Suprapubic skin (tissue), 4 donors: Measurements from ENCODE around the gene AKAP13. TPM values are rescaled to one million over a fixed set of nuclear protein-coding genes. Genes with fewer than 3 reads are reported as not detected.
A peak's percentile ranks its signal among the peaks of the same experiment; 100 is the strongest.

Experiments used
- DNase-seq, 2 donors: peaks; one replicate each; pipeline ENCODE4 v3.0.0-alpha.2; 2019; ENCODE audit warnings: low spot score in 2 of 2
- H3K27ac ChIP-seq: fragments of 200-600 bp; sonication (generic); one replicate; pipeline ENCODE4 v1.5.1; 2019
- H3K27me3 ChIP-seq: fragments of 200-600 bp; sonication (generic); one replicate; pipeline ENCODE4 v1.5.1; 2019
- H3K36me3 ChIP-seq: fragments of 200-600 bp; sonication (generic); one replicate; pipeline ENCODE4 v1.5.1; 2019
- H3K4me1 ChIP-seq: fragments of 200-600 bp; sonication (generic); one replicate; pipeline ENCODE4 v1.5.1; 2019
- H3K4me3 ChIP-seq: fragments of 200-600 bp; sonication (generic); one replicate; pipeline ENCODE4 v1.5.1; 2019; ENCODE audit warnings: mild to moderate bottlenecking
- H3K9me3 ChIP-seq: fragments of 200-600 bp; sonication (generic); one replicate; pipeline ENCODE4 v1.5.1; 2019
- CTCF ChIP-seq, 2 donors: fragments of 200-600 bp in 1 of 2; fragments of 450-650 bp in 1 of 2; sonication (generic) in 1 of 2; IDR thresholded peaks; one replicate each; pipeline ENCODE4 v1.5.1; 2016 to 2019; ENCODE audit warnings: antibody characterized with exemption in 2 of 2, mild to moderate bottlenecking in 1 of 2, moderate library complexity in 1 of 2
- EP300 ChIP-seq: sonication (generic); formaldehyde crosslinking; IDR thresholded peaks from one replicate; pipeline ENCODE4 v1.6.1; 2017; ENCODE audit warnings: antibody characterized with exemption
- POLR2A ChIP-seq, 2 donors: fragments of 450-650 bp; IDR thresholded peaks; one replicate each; pipeline ENCODE4 v1.6.1; 2017; ENCODE audit warnings: antibody characterized with exemption in 2 of 2, mild to moderate bottlenecking in 2 of 2, moderate library complexity in 2 of 2
- POLR2AphosphoS5 ChIP-seq, 3 donors: sonication (generic); formaldehyde crosslinking; IDR thresholded peaks; one replicate each; pipeline ENCODE4 v1.6.1; 2017; ENCODE audit warnings: antibody characterized with exemption in 3 of 3
- WGBS: methylation state at CpG from one replicate; pipeline ENCODE4 v1.1.5; 2018; 5-methylcytosine and 5-hydroxymethylcytosine counted together
- total RNA-seq, 4 donors: library from RNA; depleted of rRNA; stranded (reverse); fragments of >200 nt; gene quantifications; one replicate each; pipeline ENCODE4 v1.1.0, GENCODE V29; 2016

Gene AKAP13
- total RNA-seq, 4 donors from 2014 or later: 124 to 249 (median 163) TPM

- no peaks in the 10 kb centered on the region for H3K27me3 ChIP-seq
- H3K9me3 ChIP-seq: no peaks in the 10 kb centered on the region
- TF ChIP-seq EP300 (no peak), POLR2A (IDR thresholded peaks at IDR 0.05) (peak in 1 of 2 donors; percentile 37)
- WGBS: 52% methylated on average over 15 of the region's 15 CpGs
- H3K27ac ChIP-seq: peak overlapping the region; percentile 82
- peaks cover 56% of the 10 kb centered on the region for H3K4me1 ChIP-seq
- H3K36me3 ChIP-seq: peaks cover 3% of the 10 kb centered on the region
- peak; percentile 85 to 89 for DNase-seq
- peak overlapping the region; percentile 33 for H3K4me3 ChIP-seq
Observed at GRCh38 chr15:85543741-85544155, 163.3 kb downstream of the AKAP13 start.

- Histone ChIP-seq H3K27ac (peak overlapping the region; percentile 82), H3K27me3 (no peaks in the 10 kb centered on the region), H3K4me3 (peak overlapping the region; percentile 33), H3K4me1 (peaks cover 50% of the 10 kb centered on the region), H3K36me3 (peaks cover 6% of the 10 kb centered on the region), H3K9me3 (no peaks in the 10 kb centered on the region)
- DNase-seq: no peak
- no peak for TF ChIP-seq CTCF (IDR thresholded peaks at IDR 0.05)
- TF ChIP-seq POLR2A (IDR thresholded peaks at IDR 0.05): no peak
- TF ChIP-seq POLR2AphosphoS5 (IDR thresholded peaks at IDR 0.05): peak in 2 of 3 donors; percentile 44 to 92
- TF ChIP-seq EP300: no peak
- WGBS: 67% methylated on average over 1 of the region's 1 CpG
Observed at GRCh38 chr15:85545185-85545584, 164.8 kb downstream of the AKAP13 start.

- DNase-seq: no peak
- peaks cover 47% of the 10 kb centered on the region for H3K4me1 ChIP-seq
- H3K9me3 ChIP-seq: no peaks in the 10 kb centered on the region
- H3K4me3 ChIP-seq: no peak overlapping the region
- WGBS: 85% methylated on average over 3 of the region's 3 CpGs
- peak overlapping the region; percentile 82 for H3K27ac ChIP-seq
- TF ChIP-seq POLR2AphosphoS5 (IDR thresholded peaks at IDR 0.05) (no peak), EP300 (no peak), CTCF (IDR thresholded peaks at IDR 0.05) (no peak), POLR2A (IDR thresholded peaks at IDR 0.05) (no peak)
- H3K36me3 ChIP-seq: peaks cover 6% of the 10 kb centered on the region
- H3K27me3 ChIP-seq: no peaks in the 10 kb centered on the region
Observed at GRCh38 chr15:85545752-85546151, 165.3 kb downstream of the AKAP13 start.

GRCh38 chr15:85547386-85547785 is 167.0 kb downstream of the AKAP13 start:
- 91% methylated on average over 1 of the region's 1 CpG for WGBS
- DNase-seq: no peak
- Histone ChIP-seq H3K9me3 (no peaks in the 10 kb centered on the region), H3K4me1 (peaks cover 33% of the 10 kb centered on the region), H3K27ac (no peak overlapping the region), H3K27me3 (no peaks in the 10 kb centered on the region), H3K36me3 (peaks cover 6% of the 10 kb centered on the region), H3K4me3 (no peak overlapping the region)
- TF ChIP-seq CTCF (IDR thresholded peaks at IDR 0.05): no peak
- no peak for TF ChIP-seq EP300
- TF ChIP-seq POLR2AphosphoS5 (IDR thresholded peaks at IDR 0.05): no peak
- TF ChIP-seq POLR2A (IDR thresholded peaks at IDR 0.05): no peak

GRCh38 chr15:85550283-85550682 is 169.9 kb downstream of the AKAP13 start:
- Histone ChIP-seq H3K4me3 (no peak overlapping the region), H3K36me3 (peaks cover 10% of the 10 kb centered on the region), H3K9me3 (no peaks in the 10 kb centered on the region), H3K27ac (no peak overlapping the region), H3K27me3 (no peaks in the 10 kb centered on the region), H3K4me1 (peaks cover 4% of the 10 kb centered on the region)
- TF ChIP-seq POLR2A (IDR thresholded peaks at IDR 0.05) (no peak), EP300 (no peak), POLR2AphosphoS5 (IDR thresholded peaks at IDR 0.05) (no peak), CTCF (IDR thresholded peaks at IDR 0.05) (no peak)
- WGBS: 69% methylated on average over 2 of the region's 2 CpGs
- no peak for DNase-seq
